PFSK-1 (cell line): ENCODE data around the gene GTF2A1.

ENCODE experiments used
- FOXP2 ChIP-seq: optimal IDR thresholded peaks from 2 replicates; pipeline ENCODE3; 2011; ENCODE audit warnings: borderline replicate concordance, control low read depth, inconsistent platforms; ENCODE audit not compliant: insufficient read depth; ENCODE audit errors: extremely low read length, extremely low read depth
- POLR2AphosphoS5 ChIP-seq: IDR thresholded peaks from 2 replicates; pipeline ENCODE4 v1.6.1; 2012; ENCODE audit warnings: low read depth, mild to moderate bottlenecking, control low read depth, low read length, moderate library complexity
- REST ChIP-seq, 2 experiments: IDR thresholded peaks; 2 replicates each; pipeline versions ENCODE4 v1.6.1 to v1.8.0; 2011 to 2012; ENCODE audit warnings: low read depth in 2 of 2, low read length in 2 of 2, control low read depth in 1 of 2, inconsistent platforms in 1 of 2, mild to moderate bottlenecking in 1 of 2, moderate library complexity in 1 of 2; ENCODE audit not compliant: insufficient read depth in 1 of 2
- SIN3A ChIP-seq: IDR thresholded peaks from 2 replicates; pipeline ENCODE4 v1.6.1; 2012; ENCODE audit warnings: mild to moderate bottlenecking, low read length, moderate library complexity, borderline replicate concordance; ENCODE audit not compliant: insufficient read depth
- TAF1 ChIP-seq: IDR thresholded peaks from 2 replicates; pipeline ENCODE4 v1.6.1; 2012; ENCODE audit warnings: low read length, control low read depth, borderline replicate concordance; ENCODE audit not compliant: insufficient read depth

The GTF2A1 gene

GRCh38 chr14:81245771-81246170 lies 25.0 kb upstream of the GTF2A1 start:
- TF ChIP-seq TAF1 (no peak), FOXP2 (no peak)

- no peak for TF ChIP-seq POLR2AphosphoS5
- no peak for TF ChIP-seq FOXP2
- no peak for TF ChIP-seq SIN3A
- no peak for TF ChIP-seq TAF1
- no peak for TF ChIP-seq REST (IDR thresholded peaks at IDR 0.05; ENCODE audit: insufficient read depth in 1 of 2, low read depth in 2 of 2, low read length in 2 of 2)
Observed at GRCh38 chr14:81243499-81243898, 22.7 kb upstream of the GTF2A1 start.

- TF ChIP-seq POLR2AphosphoS5 (no peak), SIN3A (no peak), FOXP2 (no peak), REST (IDR thresholded peaks at IDR 0.05; ENCODE audit: insufficient read depth in 1 of 2, low read depth in 2 of 2, low read length in 2 of 2) (no peak), TAF1 (no peak)
Observed at GRCh38 chr14:81236138-81236537, 15.4 kb upstream of the GTF2A1 start.

GRCh38 chr14:81235096-81235495 lies 14.3 kb upstream of the GTF2A1 start:
- no peak for TF ChIP-seq FOXP2

GRCh38 chr14:81234278-81234677 lies 13.5 kb upstream of the GTF2A1 start:
- TF ChIP-seq FOXP2 (no peak), TAF1 (no peak), POLR2AphosphoS5 (no peak), SIN3A (no peak)

- TF ChIP-seq FOXP2 = no peak
- no peak for TF ChIP-seq REST (IDR thresholded peaks at IDR 0.05; ENCODE audit: insufficient read depth in 1 of 2, low read depth in 2 of 2, low read length in 2 of 2)
- TF ChIP-seq POLR2AphosphoS5 = no peak
- no peak for TF ChIP-seq TAF1
- no peak for TF ChIP-seq SIN3A
Observed at GRCh38 chr14:81233615-81234014, 12.9 kb upstream of the GTF2A1 start.

- TF ChIP-seq SIN3A = no peak
- TF ChIP-seq FOXP2 = no peak
- TF ChIP-seq POLR2AphosphoS5 = no peak
- TF ChIP-seq REST (IDR thresholded peaks at IDR 0.05; ENCODE audit: insufficient read depth in 1 of 2, low read depth in 2 of 2, low read length in 2 of 2) = no peak
- TF ChIP-seq TAF1 = no peak
Observed at GRCh38 chr14:81231540-81231939, 10.8 kb upstream of the GTF2A1 start.
